Gastroesophageal sphincter (tissue), 4 donors: ENCODE measurements around the gene MRPS11. TPM values are rescaled to one million over a fixed set of nuclear protein-coding genes. Genes with fewer than 3 reads are reported as not detected.

ENCODE experiments used
- ATAC-seq: fragments of 150-250 bp; one replicate; pipeline ENCODE4 v1.9.1; 2016; ENCODE audit warnings: mild to moderate bottlenecking, moderate library complexity
- H3K27ac ChIP-seq, 4 donors: fragments of 200-600 bp; sonication (generic) in 3 of 4; 1 replicate in 3 of 4; 2 replicates in 1 of 4; pipeline ENCODE4 v1.5.1; 2016 to 2019
- H3K27me3 ChIP-seq: fragments of 200-600 bp; sonication (generic); one replicate; pipeline ENCODE4 v1.5.1; 2019
- H3K36me3 ChIP-seq, 2 donors: fragments of 200-600 bp; sonication (generic); one replicate each; pipeline ENCODE4 v1.5.1; 2019; ENCODE audit warnings: control low read depth in 1 of 2
- H3K4me1 ChIP-seq, 3 donors: fragments of 200-600 bp; sonication (generic); 1 replicate in 2 of 3; 2 replicates in 1 of 3; pipeline ENCODE4 v1.5.1; 2016 to 2019; ENCODE audit warnings: control low read depth in 2 of 3
- H3K4me3 ChIP-seq, 2 donors: fragments of 200-600 bp; sonication (generic); one replicate each; pipeline ENCODE4 v1.5.1; 2019; ENCODE audit warnings: mild to moderate bottlenecking in 1 of 2, moderate library complexity in 1 of 2
- H3K9me3 ChIP-seq, 3 donors: fragments of 200-600 bp; sonication (generic); one replicate each; pipeline ENCODE4 v1.5.1; 2017 to 2019; ENCODE audit warnings: control low read depth in 2 of 3
- EP300 ChIP-seq: sonication (generic); formaldehyde crosslinking; IDR thresholded peaks from one replicate; pipeline ENCODE4 v1.6.1; 2017; ENCODE audit warnings: antibody characterized with exemption, mild to moderate bottlenecking
- POLR2A ChIP-seq, 2 donors: fragments of 450-650 bp; IDR thresholded peaks; one replicate each; pipeline ENCODE4 v1.6.1; 2017; ENCODE audit warnings: antibody characterized with exemption in 2 of 2, mild to moderate bottlenecking in 2 of 2, moderate library complexity in 1 of 2
- POLR2AphosphoS5 ChIP-seq: sonication (generic); formaldehyde crosslinking; IDR thresholded peaks from one replicate; pipeline ENCODE4 v1.6.1; 2017; ENCODE audit warnings: antibody characterized with exemption
- WGBS, 2 donors: methylation state at CpG; one replicate each; pipeline ENCODE4 v1.1.5; 2018; ENCODE audit warnings: low coverage in 1 of 2; 5-methylcytosine and 5-hydroxymethylcytosine counted together
- total RNA-seq, 4 donors: library from RNA; depleted of rRNA; stranded (reverse); fragments of >200 nt; gene quantifications; one replicate each; pipeline ENCODE4 v1.1.0, GENCODE V29; 2016
- TF ChIP-seq, protein P1 (sequence below), 4 experiments: fragments of 200-600 bp in 2 of 4; fragments of 450-650 bp in 2 of 4; sonication (generic) in 1 of 4; IDR thresholded peaks; one replicate each; pipeline ENCODE4 v1.5.1; 2017 to 2019; ENCODE audit warnings: antibody characterized with exemption in 4 of 4, mild to moderate bottlenecking in 2 of 4, moderate library complexity in 2 of 4

Gene MRPS11
- total RNA-seq, 4 donors from 2014 or later, result 19.5 to 27.5 (median 25.7) TPM

DNA sequence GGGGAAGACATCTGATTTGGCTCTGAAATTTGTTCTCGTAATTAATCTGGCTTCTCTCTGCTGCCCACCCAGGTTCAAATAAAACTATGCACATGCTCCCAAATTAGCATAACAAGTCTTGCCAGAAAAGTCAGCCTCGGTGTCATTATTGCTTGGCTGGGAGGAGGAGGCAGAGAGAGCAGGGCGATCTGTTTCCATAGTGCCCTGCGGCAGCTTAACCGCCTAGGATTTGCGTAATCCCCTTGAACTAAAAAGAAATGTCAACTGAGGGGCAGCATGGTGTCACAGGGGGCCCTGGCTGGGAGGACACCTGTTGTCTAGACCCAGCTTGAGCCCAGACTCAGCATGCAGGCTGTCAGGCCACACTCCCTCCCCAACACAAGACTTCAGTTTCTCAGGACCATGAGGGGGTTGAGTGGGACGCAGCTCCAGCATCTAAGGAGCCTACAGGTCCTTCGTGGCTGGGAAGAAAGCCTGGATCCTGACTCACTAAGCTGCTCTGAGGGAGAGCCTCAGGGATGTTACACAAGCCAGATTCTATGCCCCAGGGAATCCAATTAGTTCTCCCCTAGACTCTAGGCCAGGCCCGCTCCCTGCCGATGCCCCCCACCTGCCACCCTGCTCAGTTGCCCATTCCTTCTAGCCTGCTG is 17.3 kb downstream of the MRPS11 start:
- Histone ChIP-seq H3K4me3 (no peak overlapping the region), H3K9me3 (no peaks in the 10 kb centered on the region), H3K27me3 (no peaks in the 10 kb centered on the region), H3K27ac (no peak overlapping the region), H3K36me3 (peaks cover 0 to 20% of the 10 kb centered on the region in 2 donors), H3K4me1 (no peaks in the 10 kb centered on the region)
- no peak for ATAC-seq
- TF ChIP-seq, protein P1, sequence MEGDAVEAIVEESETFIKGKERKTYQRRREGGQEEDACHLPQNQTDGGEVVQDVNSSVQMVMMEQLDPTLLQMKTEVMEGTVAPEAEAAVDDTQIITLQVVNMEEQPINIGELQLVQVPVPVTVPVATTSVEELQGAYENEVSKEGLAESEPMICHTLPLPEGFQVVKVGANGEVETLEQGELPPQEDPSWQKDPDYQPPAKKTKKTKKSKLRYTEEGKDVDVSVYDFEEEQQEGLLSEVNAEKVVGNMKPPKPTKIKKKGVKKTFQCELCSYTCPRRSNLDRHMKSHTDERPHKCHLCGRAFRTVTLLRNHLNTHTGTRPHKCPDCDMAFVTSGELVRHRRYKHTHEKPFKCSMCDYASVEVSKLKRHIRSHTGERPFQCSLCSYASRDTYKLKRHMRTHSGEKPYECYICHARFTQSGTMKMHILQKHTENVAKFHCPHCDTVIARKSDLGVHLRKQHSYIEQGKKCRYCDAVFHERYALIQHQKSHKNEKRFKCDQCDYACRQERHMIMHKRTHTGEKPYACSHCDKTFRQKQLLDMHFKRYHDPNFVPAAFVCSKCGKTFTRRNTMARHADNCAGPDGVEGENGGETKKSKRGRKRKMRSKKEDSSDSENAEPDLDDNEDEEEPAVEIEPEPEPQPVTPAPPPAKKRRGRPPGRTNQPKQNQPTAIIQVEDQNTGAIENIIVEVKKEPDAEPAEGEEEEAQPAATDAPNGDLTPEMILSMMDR (IDR thresholded peaks at IDR 0.05), result no peak
- no peak for TF ChIP-seq POLR2A (IDR thresholded peaks at IDR 0.05)
- no peak for TF ChIP-seq EP300
- TF ChIP-seq POLR2AphosphoS5, result no peak
- 37 to 50% methylated on average over 1 to 3 of the region's 10 CpGs for WGBS, 2 donors

DNA sequence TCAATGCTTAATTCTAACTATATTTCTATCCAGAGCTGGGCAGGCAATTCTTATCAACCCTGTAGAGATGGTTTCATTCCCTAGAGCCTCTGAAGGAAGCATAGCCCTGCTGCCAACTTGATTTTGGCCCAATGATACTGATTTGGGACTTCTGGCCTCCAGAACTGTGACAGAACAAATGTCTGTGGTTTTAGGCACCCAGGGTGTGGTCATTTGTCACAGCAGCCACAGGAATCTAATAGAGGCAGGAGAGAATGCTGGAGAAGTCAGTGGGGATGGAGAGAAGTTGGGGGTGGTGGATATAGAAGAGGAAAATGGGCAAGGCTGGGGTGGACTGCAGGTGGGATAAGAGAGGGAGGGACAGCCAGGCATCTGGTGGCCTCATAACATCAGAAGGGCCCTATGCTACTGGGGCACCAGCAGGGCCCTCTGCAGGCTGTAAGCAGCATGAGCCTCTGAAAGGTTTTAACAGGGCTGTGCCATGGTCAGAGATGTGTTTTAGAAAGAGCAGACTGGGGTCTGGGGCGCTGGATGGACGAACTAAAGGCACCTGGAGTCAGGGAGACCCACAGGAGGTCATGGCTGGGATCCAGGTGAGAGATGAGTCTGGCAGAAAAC is 19.8 kb downstream of the MRPS11 start:
- Histone ChIP-seq H3K36me3 (no peaks in the 10 kb centered on the region), H3K27me3 (no peaks in the 10 kb centered on the region), H3K4me1 (no peaks in the 10 kb centered on the region), H3K9me3 (no peaks in the 10 kb centered on the region), H3K27ac (no peak overlapping the region), H3K4me3 (no peak overlapping the region)
- WGBS, 2 donors, result 71 to 86% methylated on average over 1 to 2 of the region's 2 CpGs
- no peak for ATAC-seq
- TF ChIP-seq POLR2A (IDR thresholded peaks at IDR 0.05) (no peak), EP300 (no peak), POLR2AphosphoS5 (no peak)
- TF ChIP-seq, protein P1 (IDR thresholded peaks at IDR 0.05), result no peak

DNA sequence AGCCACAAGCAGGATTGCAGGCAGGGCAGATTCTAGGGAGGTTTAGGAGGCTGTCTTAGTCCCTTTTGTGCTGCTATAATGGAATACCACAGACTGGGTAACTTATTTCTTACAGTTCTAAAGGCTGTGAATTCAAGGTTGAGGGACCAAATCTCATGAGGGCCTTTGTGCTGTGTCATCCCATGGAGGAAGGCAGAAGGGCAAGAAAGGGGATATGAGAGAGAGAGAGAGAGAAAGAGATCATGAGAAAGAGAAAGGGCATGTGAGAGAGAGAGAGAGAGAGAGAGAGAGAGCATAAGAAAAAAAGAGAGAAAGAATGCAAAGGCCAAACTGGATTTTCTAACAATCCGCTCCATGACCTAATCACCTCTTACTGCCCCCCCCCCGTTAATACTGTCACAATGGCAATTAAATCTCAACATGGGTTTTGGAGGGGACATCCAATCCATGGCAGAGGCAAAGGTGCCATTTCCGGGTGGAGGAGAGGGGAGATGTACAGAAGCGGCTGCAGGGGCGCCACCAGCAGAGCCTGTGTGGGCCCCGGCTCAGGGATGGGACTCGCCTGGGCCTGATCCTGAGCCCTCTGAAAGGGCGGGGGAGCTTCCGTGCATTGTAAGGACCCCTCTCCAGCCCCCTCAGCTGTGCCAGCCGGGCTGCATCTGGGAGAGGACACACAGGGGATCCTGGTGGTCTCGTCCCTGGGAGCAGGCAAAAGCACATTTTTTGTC is 20.5 kb downstream of the MRPS11 start:
- WGBS, 2 donors, result 60% methylated on average over 1 to 5 of the region's 11 CpGs
- Histone ChIP-seq H3K9me3 (no peaks in the 10 kb centered on the region), H3K4me3 (no peak overlapping the region), H3K36me3 (no peaks in the 10 kb centered on the region), H3K27ac (no peak overlapping the region), H3K4me1 (no peaks in the 10 kb centered on the region), H3K27me3 (no peaks in the 10 kb centered on the region)
- ATAC-seq, result no peak
- TF ChIP-seq POLR2A (IDR thresholded peaks at IDR 0.05), result no peak
- TF ChIP-seq, protein P1 (IDR thresholded peaks at IDR 0.05), result no peak
- no peak for TF ChIP-seq POLR2AphosphoS5
- TF ChIP-seq EP300, result no peak

DNA sequence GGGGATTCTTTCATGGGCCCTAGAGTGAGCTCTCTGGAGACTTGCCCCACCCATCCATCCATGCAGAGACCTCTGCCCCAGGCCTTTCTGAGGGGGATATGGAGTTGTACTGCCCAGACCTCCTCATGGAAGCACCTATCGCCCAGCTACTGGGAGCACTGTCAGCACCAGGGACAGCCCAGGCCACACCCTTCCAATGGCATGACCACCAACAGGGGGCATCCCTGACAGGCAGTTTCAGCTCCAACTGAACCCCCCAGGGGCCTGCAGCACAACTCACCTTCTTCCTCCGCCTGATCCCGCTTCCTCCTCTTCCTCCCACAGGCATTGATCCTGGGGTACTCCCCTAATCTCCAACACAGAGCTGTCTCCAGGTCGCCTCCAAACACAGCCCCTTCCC is 21.8 kb downstream of the MRPS11 start:
- no peaks in the 10 kb centered on the region for H3K27me3 ChIP-seq
- no peaks in the 10 kb centered on the region for H3K4me1 ChIP-seq
- no peak overlapping the region for H3K4me3 ChIP-seq
- H3K36me3 ChIP-seq, result peaks cover 0 to 9% of the 10 kb centered on the region in 2 donors
- no peak for ATAC-seq
- no peaks in the 10 kb centered on the region for H3K9me3 ChIP-seq
- WGBS, 2 donors, result 64% methylated on average over 3 of the region's 4 CpGs; no CpG with 5 or more reads in 1 of the 2 donors
- TF ChIP-seq POLR2A (IDR thresholded peaks at IDR 0.05), result no peak
- TF ChIP-seq, protein P1 (IDR thresholded peaks at IDR 0.05), result no peak
- TF ChIP-seq EP300, result no peak
- no peak for TF ChIP-seq POLR2AphosphoS5
- H3K27ac ChIP-seq, result no peak overlapping the region
